ENCODE results near the gene DCLK2. TPM values are rescaled to one million over a fixed set of nuclear protein-coding genes. Genes with fewer than 3 reads are reported as not detected.

The DCLK2 gene
- total and polyA plus RNA-seq, 2 of the 13 experiments (the other 11 are each of a cell fraction or from before 2014, with no cell fraction given) = not detected

- Histone ChIP-seq H2AFZ (ENCODE audit: low read length) (no peak overlapping the region), H3K79me2 (ENCODE audit: insufficient read depth, low read length) (no peaks in the 10 kb centered on the region), H3K27ac (ENCODE audit: extremely low read length, insufficient read depth, low read length) (no peak overlapping the region), H3K27me3 (ENCODE audit: control insufficient read depth in 1 of 2, insufficient read depth in 2 of 2, low read length in 2 of 2) (peaks cover 0 to 4% of the 10 kb centered on the region in 2 experiments; a peak in 1 of 5 replicates), H3K4me2 (ENCODE audit: low read depth, low read length) (no peak overlapping the region), H3K36me3 (replicated peaks in 1 of 2; ENCODE audit: control insufficient read depth in 1 of 2, insufficient read depth in 2 of 2, low read length in 2 of 2) (no peaks in the 10 kb centered on the region), H3K4me1 (ENCODE audit: insufficient read depth, low read length) (no peaks in the 10 kb centered on the region), H4K20me1 (ENCODE audit: insufficient read depth, low read length) (no peaks in the 10 kb centered on the region), H3K9ac (ENCODE audit: insufficient read depth, low read depth, low read length) (no peak overlapping the region), H3K4me3 (replicated peaks in 1 of 3; ENCODE audit: insufficient read depth in 1 of 3, low read depth in 2 of 3, low read length in 3 of 3) (no peak overlapping the region), H3K9me3 (ENCODE audit: low read length) (no peaks in the 10 kb centered on the region)
- in situ Hi-C loops (cut with HindIII; ENCODE audit: extremely low pct_ligation_motif_present, low pct_unique_long_range_greater_than_20kb) = no loop called here
- DNase-seq (ENCODE audit: low spot score) (no peak), FAIRE-seq (no peak), ATAC-seq (no peak)
- no TSS peak for BruUV-seq (replicated peaks)
- CTCF ChIA-PET (ENCODE audit: low intra/inter-chr PET ratio, low total read pairs) = no interaction called here
- intact Hi-C loops (cut with micrococcal nuclease; ENCODE audit: unreplicated experiment) = no loop called here
- POLR2A ChIA-PET = no interaction called here
- no peak for TF ChIP-seq ZNF878 (CRISPR knock-in tag; IDR thresholded peaks at IDR 0.05)
- TF ChIP-seq ZNF264 (CRISPR knock-in tag; IDR thresholded peaks at IDR 0.05) = no peak
- TF ChIP-seq ZUFSP (CRISPR knock-in tag; IDR thresholded peaks at IDR 0.05; ENCODE audit: borderline replicate concordance) = no peak
- TF ChIP-seq JUN (CRISPR knock-in tag; IDR thresholded peaks at IDR 0.05) = no peak
- TF ChIP-seq IKZF4 (CRISPR knock-in tag; IDR thresholded peaks at IDR 0.05; ENCODE audit: borderline replicate concordance, low read depth, not compliant biosample characterization) = no peak
- TF ChIP-seq ZFP82 (CRISPR knock-in tag; IDR thresholded peaks at IDR 0.05; ENCODE audit: borderline replicate concordance) = no peak
- no peak for TF ChIP-seq ZNF552 (CRISPR knock-in tag; IDR thresholded peaks at IDR 0.05; ENCODE audit: borderline replicate concordance)
- TF ChIP-seq ZNF749 (CRISPR knock-in tag; IDR thresholded peaks at IDR 0.05; ENCODE audit: borderline replicate concordance) = no peak
- TF ChIP-seq HES4 (CRISPR knock-in tag; IDR thresholded peaks at IDR 0.05; ENCODE audit: borderline replicate concordance) = no peak
- TF ChIP-seq ZNF337 (CRISPR knock-in tag; IDR thresholded peaks at IDR 0.05; ENCODE audit: borderline replicate concordance, low read depth) = no peak
- no peak for TF ChIP-seq KDM6A (CRISPR knock-in tag; IDR thresholded peaks at IDR 0.05; ENCODE audit: low read depth)
- no peak for TF ChIP-seq ZNF124 (CRISPR knock-in tag; IDR thresholded peaks at IDR 0.05)
- no peak for TF ChIP-seq ZNF10 (CRISPR knock-in tag; IDR thresholded peaks at IDR 0.05; ENCODE audit: borderline replicate concordance, low read depth)
- TF ChIP-seq MIER2 (CRISPR knock-in tag; IDR thresholded peaks at IDR 0.05) = no peak
- no peak for TF ChIP-seq MATR3 (CRISPR knock-in tag; IDR thresholded peaks at IDR 0.05)
- TF ChIP-seq, protein P1, sequence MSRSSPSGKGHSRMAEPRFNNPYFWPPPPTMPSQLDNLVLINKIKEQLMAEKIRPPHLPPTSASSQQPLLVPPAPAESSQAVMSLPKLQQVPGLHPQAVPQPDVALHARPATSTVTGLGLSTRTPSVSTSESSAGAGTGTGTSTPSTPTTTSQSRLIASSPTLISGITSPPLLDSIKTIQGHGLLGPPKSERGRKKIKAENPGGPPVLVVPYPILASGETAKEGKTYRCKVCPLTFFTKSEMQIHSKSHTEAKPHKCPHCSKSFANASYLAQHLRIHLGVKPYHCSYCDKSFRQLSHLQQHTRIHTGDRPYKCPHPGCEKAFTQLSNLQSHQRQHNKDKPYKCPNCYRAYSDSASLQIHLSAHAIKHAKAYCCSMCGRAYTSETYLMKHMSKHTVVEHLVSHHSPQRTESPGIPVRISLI (CRISPR knock-in tag; IDR thresholded peaks at IDR 0.05; ENCODE audit: borderline replicate concordance) = no peak
These were observed 55.4 kb downstream of the DCLK2 start for GRCh38 chr4:150133605-150134004.
